Diencephalon (tissue), 1 donor: ENCODE measurements around the gene PSMG4. TPM values are rescaled to one million over a fixed set of nuclear protein-coding genes. Genes with fewer than 3 reads are reported as not detected.

Experiments used
- total RNA-seq: library from RNA; depleted of rRNA; stranded (reverse); fragments of >200 nt; gene quantifications from one replicate; pipeline ENCODE4 v1.2.3, GENCODE V29; 2014

The PSMG4 gene, protein sequence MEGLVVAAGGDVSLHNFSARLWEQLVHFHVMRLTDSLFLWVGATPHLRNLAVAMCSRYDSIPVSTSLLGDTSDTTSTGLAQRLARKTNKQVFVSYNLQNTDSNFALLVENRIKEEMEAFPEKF
- total RNA-seq, result 28.4 TPM

DNA sequence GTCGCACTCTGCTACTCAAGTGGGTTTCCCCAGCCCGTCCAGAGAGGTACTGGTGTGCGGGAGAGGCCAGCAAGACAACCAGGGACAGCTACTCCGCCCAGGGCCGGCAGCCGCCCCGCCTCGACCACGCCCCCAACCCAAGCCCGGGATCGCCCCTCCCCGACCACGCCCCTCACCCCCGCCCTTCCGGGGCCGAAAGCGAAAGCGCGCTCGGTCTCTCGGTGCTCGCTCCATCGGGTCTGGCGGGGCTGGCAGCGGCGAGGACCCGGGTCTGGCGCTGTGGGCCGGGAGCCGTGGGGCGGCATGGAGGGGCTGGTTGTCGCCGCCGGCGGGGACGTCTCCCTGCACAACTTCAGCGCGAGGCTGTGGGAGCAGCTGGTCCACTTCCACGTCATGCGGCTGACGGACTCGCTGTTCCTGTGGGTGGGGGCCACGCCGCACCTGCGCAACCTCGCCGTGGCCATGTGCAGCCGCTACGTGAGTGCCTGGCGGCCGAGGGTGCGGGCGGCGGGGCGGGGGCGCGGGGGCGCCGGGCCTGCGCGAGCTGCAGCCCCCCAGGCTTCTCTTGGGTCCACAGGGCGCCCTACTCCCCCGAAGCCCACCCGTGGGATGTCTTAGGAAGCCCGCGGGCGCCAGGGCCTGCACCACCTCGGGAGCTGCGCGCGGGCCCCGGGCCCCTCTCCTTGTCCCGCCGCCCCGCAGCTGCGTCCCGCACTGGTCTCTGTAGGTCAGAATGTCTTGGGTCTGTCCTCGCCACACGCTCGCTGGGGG is at the start of gene PSMG4:
PSMG4 (plus strand) TSS at position 228 of the 771 bp plus-strand sequence; CDS start at position 304, 76 bp downstream.

DNA sequence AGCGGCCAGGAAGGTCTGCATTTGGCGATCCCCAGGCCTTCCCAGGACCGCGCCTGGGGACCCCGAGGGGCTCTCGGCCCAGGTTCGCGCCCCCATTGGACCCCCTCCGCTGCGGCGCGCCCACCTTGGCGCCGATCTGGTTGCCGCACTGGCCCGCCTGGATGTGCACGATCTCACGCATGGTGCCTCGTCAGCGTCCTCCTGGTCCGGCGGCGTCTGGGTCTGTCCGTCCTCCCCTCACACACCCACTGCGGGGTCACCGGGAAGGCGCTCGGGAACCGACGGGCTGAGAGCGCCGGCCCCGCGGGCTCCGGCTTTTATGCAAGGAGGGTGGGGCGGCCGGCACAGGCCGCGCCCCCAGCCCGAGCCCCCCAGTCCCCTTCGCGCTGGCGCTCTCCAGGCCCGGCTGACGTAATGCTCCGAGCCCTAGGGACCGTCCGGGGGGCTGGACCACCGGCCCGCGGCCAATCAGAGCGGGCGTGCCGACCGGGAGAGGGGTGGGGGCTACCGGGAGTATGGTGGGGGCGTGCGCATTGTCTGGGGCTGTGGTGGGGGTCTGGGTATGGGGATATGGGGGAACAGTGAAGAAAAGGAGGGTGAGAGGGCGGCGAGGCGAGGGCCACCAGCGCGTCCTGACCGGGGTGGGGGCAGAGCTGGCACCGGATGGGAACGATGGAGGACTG is 31.2 kb upstream of the PSMG4 start, which contains the start of gene TUBB2B:
TUBB2B (minus strand) TSS at position 291 of the 683 bp plus-strand sequence; CDS start at position 181, 110 bp downstream.

Other genes starting within 250 kb of the PSMG4 start
- gene RIPK1, start 190.5 kb upstream of the PSMG4 start, total RNA-seq, result 11.3 TPM
- gene BPHL, start 140.2 kb upstream of the PSMG4 start, total RNA-seq, result 27.7 TPM
- 1,417 TPM for gene TUBB2A, start 101.4 kb upstream of the PSMG4 start, total RNA-seq
- 2,535 TPM for gene TUBB2B, start 31.3 kb upstream of the PSMG4 start, total RNA-seq
- gene SLC22A23, start 198.1 kb downstream of the PSMG4 start, total RNA-seq, result 29.8 TPM